Esophagus mucosa (tissue), 1 donor: ENCODE measurements around the gene C5orf58. TPM values are rescaled to one million over a fixed set of nuclear protein-coding genes. Genes with fewer than 3 reads are reported as not detected.

Experiments
- ATAC-seq: fragments of 200-7000 bp; cut with Tn5 transposase; one replicate; pipeline ENCODE4 v1.9.1; 2020
- total RNA-seq: library from RNA; stranded (reverse); gene quantifications from one replicate; pipeline ENCODE4 v1.2.4, GENCODE V29; 2023
- donor health status: DM: yes; HTN: yes; CAD: no.

The C5orf58 gene, protein sequence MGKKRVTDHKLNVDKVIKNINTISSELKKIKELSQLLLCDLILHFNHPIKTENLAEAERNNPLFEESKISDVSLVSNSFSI
- total RNA-seq: not detected

DNA sequence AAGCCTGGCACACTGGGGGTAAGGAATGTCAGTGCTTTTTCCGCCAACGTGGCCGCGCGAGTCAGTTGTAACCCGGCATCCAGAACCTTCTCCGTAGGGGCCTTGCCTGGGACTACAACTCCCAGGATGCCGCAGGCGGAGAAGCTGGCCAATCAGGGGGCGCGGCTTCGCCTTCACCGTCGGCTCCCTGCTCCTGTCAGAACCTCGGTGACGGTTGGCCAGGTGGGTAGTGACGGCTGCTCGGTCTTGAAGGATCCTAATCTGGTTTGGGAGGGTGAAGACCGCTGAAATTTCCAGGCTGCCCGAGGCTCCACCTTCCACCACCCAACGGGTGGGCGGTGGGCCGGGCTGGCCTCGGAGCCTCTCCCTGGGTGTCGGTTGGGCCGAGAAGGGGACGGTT lies at the start of gene C5orf58:
Gene C5orf58, plus strand, starts transcription at position 200 of the 400 bp plus-strand sequence. CDS start 1,992 bp downstream, outside the sequence.
- ATAC-seq: no peak

DNA sequence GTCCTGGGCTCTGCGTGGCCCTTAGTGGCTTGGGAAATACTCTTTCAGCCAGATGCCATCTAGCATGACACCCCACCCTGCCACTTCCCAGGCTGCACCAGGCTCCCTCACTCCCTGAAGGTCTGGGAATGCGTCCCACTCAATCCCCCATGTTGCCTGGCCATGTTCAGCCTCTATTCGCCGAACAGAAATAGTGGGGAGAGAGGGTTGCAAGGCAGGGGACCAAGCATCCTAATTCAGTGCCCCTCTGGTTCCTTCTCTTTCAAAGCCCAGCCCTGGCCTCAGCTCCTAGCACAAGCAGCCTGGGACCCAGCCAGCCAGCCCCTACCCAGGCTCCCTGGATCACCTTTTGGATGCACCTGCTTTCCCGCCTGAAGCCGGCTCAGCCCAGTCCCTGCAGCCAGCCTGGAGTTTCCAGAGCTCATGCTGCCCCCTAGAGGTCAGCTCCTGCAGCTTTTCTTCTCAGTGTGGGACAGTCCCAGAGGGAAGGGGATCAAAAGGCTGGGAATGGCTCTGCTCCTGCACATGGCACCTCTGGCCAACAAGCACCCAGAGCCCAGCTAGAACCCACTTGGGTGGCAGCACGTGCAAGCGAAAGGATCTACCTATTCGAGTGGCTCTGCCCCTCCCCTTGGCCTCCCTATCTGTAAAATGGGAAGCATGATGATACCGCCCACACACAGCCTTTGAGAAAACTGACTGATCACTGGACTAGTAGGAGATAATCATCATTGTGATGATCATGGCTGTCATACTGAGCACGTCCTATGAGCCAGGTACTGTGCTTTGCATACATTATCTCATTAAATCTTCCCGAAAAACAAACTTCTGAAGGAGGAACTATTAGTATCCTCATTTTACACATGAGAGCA lies 48.7 kb upstream of the C5orf58 start:
- ATAC-seq: peak; percentile 81

DNA sequence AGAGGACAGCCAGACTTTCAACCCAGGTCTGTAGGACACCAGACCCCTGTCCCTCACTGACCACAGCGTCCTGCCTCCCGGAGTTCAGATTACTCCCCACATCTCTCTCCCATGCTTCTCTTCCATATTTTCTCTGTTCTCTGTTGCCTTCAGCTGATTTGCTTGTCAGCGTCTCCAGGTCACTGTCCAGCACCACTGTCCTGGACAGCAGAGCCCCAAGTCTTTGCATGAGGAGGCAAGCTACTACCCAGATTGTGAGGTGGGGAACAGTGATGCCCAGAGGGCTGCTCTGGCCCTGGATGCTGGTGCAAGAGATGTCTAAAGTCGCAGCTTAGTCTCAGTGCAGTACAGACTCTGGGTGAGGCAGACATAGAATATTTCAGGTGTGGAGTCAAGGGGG lies 48.0 kb upstream of the C5orf58 start:
- ATAC-seq: no peak

DNA sequence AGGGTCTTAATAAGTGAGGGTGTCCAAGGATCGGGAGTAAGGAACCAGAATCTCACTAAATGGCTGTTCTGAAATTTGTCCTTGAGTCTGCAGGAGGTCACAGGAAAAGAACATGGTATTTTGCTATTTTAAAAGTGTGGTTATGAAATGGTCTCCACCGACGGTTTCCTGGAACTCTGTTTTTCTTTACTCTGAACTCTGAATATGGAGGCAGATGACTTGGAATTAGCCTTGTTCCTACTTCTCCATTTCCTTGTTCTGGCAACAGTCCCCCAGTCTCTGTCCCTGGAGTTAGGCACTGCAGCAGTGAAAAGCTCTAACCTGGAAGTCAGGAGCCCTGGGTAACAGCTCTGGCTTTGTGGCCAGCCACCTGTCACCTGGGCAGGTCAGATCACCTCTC lies 46.6 kb upstream of the C5orf58 start:
- ATAC-seq: no peak

DNA sequence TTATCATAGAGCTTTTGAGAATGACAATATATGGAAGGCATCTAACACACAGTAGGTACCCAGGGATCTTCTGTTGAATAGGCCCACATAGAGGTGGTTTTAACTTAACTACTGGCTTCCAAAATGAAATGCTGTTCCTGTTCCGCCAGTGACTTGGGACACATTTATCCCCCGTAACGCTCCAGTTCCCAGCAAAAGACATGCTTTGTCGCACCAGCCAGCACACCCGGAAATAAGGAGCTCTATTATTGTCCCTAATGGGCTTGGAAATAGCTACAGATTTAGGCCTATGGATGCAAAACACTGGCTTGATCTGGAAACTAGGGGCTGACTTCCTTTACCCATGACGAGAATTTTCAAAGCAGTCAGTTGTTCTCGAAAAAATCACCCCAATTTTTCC lies 45.9 kb upstream of the C5orf58 start:
- no peak for ATAC-seq

DNA sequence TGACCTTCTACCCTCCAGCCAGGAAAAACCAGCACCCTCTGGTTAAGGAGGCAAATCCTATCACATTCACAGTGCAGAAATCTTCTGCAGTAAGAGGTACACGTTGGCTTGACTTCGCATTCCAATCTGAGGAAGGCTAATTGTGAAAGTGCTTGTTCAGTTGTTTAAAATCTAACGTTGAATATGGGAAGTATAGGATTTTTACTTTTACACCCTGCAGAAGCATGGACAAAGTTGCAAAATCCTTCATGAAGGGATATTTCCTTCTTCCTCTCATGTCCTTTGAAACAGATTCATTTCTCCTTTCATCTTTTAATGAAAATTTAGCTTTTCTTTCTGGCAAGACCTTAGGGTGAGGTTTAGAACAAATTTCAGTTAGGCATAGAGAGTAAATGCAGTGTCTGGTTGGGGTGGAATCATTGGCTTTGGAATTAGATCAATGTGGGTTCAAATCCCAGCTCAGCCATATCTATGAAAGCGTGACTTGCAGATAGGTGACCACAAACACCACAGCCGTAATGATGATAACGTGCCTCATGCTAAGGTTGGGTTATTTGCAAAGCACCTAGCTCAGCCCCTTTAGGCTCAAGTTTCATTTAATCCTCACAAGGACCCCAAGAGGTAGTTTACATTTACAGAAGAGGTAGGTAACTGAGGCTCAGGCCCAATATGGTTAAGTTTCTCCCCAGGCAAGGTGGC lies 42.2 kb upstream of the C5orf58 start:
- ATAC-seq: no peak

DNA sequence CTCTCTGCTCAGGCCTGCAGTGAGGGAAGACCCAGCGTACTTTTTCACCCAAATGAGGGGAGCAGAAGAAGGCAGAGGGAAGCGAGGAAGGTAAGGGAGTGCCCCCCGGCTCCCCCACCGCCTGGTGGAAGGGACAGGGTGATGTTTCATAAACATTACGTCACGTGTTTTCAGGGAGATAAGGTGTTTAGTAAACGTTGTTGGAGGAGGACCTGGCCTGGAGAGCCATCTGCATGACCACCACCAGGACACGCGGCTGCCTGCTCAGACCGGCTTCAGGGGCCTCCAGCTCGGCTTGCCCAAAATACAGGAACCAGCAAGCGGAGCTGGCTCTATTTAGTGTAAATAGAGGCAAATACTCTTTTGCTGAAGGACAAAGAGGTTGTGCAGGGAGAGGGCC lies 40.0 kb upstream of the C5orf58 start:
- no peak for ATAC-seq

DNA sequence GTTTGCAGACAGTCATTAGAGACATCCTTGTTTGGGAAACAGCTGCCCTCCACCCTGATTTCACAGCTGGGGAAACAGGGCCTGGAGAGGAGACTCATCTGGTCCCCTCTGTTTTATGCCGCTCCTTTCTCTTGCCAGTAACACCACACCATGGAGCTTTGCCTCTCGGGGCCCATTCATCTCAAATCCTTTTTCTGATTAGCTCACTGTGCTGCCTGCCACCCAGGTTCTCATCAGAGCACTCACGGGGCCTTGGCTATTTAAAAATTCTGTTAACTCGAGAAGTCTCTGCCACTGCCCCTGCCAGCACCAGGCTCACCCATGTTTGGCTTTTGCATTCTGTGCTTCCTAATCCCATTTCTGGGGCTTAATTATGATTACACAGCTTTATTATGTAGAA lies 36.8 kb upstream of the C5orf58 start:
- no peak for ATAC-seq

DNA sequence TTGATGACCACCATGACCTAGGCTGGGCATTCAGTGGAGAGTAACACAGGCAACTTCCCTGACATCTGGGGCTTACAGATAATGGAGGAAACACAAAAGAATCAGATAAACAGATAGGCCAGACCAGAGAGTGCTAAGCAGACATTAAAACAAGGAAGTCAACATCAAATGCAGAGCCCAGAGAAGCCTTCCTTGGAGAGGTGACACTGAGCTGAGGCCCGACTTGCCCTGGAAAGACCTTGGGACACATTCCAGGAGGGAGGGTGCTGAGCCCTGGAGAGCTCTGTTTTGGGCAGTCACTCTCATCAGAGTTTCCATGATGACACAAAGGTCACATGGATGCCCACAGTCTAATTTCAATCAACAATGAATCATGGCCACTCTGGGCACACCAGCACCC lies 31.9 kb upstream of the C5orf58 start:
- no peak for ATAC-seq

DNA sequence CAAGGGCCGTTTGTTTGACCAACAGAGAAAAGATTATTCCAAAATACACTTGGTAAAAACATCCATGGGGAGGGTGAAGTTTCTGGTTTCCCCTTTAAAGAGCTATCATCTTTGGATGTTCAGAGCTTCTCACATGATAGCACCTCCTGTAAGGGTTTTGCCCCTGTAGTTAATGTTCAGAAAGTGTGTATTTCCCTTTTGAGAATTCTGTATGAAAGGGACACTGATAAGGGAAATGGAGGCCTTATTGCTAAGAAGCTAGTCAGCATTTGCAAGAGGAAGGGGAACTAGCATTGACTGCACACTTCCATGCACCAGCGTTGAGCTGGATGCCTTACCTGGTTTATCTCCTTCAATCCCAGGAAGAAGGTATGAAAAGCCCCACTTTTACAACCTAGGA lies 31.5 kb upstream of the C5orf58 start:
- no peak for ATAC-seq

DNA sequence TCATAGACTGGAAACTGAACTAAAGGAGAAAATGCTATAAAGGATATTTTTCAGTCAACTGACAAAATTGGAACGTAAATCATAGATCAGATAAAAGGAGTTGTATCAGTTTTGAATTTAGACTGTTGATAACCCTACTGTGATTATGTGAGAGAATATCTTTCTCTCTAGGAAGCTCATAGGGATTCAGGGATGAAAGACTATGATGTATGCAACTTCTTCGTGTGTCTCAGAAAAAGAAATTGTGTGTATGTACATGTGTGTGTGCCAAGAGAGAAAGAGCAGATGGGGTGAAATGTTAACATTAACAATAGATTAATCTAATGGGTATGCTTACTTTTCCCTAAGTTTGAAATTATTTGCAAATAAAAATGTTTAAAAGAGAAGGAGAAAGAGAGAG lies 30.7 kb upstream of the C5orf58 start:
- ATAC-seq: no peak

DNA sequence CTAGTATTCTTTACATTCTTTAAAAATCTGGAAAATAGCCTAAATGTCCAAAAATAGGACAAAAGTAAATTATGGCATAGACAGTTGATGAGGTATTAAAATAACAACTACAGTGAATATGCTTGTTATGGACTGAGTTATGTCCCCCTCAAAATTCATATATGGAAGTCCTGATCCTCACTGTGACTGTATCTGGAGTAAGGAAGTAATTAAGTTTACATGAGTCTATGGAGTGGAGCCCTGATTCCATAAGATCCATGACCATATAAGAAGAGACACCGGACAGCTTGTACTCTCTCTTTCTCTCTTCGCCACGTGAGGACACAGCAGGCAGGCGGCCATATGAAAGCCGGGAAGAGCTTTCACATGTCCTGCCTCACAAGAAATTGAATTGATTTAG lies 28.6 kb upstream of the C5orf58 start:
- ATAC-seq: no peak

DNA sequence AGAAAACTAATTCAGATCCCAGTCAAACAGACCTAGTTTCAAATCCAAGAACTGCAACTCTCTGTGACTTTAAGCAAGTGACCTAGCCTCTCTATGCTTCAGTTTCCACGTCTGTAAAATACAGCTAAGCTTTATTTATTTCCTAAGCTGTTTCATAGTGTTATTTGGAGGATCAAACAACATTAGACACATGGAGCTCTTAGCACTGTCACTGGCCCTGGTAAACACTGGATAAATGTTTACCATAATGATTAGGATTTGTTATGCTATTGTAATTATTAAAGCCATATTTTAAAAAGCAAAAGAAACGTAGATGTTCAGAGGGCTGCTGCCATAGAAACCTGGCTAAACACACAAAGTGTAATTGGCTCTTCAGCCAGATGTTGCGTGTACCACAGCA lies 26.6 kb upstream of the C5orf58 start:
- ATAC-seq: no peak

DNA sequence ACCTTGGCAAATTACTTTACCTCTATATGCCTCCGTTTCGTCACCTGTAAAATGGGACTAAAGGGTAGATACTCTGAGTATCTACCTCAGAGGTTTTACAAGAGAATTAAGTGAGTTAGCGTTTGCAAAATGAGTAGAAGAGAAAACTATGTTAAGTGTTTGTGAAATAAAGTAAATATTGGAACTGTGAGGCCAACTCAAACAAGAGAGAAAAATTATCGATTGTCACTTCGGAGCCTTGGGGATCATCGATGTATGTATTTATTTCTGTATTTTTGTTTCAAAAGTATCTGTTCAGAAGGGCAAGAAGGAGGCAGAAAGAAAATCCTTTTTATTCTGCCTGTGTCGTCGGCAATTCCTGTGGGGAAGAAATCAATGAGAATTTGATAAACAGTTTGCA lies 25.8 kb upstream of the C5orf58 start:
- ATAC-seq: no peak

DNA sequence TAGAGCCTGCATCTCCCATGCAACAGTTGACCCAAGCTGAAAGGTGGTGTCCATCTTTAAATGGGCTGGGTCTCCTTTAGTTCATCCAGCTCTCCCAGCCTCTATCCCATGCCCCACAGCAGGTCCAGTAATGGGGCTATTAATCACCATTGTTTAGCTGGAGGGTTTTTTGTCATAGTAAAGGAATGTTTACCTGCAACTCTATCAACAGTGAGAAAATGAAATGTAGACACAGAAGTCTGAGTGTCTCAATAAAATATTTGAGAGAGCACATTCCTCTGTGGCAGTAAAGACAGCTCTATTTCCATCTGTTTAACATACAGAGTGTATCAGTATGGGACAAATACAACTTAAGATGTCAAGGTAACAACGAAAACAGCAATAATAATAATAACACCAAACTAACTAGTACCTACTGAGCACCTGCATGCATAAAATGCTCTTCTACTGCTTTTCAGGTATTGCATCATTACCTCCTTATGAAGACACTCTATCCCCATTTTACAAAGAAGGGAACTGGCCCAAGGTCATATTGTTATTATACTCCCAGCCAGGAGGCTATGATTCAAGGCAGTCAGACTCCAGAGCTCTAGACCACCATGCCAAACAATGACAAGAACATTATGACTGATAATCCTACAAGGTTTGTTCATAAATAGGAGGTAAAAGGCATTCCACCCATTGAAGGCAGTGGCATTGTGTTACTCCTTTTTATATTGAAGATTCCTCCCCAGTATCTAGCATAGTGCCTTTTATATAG lies 21.0 kb upstream of the C5orf58 start:
- no peak for ATAC-seq

DNA sequence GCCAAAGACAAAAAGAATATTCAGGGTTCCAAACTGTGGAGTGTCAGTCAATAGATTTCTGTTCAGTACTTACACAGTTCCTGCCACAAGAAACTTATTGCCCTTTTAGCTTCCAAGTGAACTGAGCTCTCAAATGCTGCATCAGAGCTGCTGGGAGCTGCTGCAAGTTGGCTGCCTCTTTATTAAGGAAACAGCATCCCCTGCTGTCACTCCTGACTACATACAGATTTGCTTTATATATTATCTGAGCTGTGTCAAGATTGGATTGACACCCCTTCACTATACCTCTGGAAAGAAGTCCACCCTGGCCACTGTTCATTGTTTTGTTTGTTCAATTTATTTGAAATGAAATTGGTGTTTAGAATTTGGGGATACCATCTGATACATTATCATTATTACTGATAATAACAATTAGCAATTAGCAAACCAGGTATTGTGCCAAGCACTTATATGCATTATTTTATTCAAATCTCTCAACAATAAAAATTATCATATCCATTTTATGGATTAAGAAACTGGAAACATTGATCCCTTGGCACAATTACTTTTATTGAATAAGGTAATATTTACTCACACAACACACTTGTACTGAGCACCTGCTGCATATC lies 16.4 kb upstream of the C5orf58 start:
- peak; percentile 42 for ATAC-seq

DNA sequence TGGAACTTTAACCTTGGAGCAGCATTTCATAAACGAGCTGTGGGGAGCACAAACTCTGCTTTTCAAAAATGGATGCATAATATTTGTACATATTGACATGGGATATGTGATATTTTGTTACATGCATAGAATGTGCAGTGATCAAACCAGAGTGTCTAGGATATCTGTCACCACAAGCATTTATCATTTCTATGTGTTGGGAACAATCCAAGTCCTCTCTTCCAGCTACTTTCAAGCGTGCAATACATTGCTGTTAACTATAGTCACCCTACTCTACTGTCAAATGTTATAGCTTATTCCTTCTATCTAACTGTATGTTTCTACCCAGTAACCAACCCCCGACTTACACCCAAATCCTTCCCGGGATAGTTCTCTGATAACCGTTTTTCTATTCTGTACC lies 15.0 kb upstream of the C5orf58 start:
- no peak for ATAC-seq

DNA sequence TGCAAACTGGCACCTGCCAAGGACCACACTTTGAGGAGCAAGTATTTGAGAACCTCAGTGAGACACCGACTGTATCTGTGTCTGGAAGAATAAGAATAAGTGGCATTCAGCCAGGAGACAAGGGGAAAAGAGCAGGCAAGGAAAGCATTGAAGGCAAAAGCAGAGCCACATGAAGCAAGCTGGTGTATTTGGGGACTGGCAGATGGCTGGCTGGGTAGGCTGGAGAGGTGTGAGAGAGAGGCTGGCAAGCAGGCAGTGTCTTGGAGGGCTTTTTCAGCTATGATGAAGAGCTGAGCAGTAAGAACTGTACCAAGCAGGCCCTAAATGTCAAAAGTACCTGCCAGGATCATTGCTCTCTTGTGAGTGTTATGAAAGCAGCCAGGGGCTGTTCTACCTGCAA lies 14.1 kb upstream of the C5orf58 start:
- ATAC-seq: no peak

DNA sequence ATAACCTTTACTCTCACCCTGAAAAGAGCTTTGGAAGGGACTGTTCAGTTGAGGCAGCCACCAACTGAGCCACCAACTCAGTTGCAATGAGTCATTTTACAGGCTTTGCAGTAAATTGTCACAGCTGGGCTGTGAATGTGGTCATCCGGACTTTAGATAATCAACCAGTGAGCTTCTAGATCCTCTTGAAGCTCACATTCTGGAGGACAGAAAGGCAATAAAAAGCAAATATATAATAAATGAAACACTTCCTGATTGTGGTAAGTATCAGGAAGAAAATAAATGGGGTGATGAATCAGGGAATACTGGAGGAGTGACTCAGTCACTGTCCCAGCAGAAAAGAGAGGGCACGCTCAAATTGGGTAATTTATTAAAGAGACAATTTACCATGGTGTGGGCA lies 13.2 kb upstream of the C5orf58 start:
- peak; percentile 56 for ATAC-seq

DNA sequence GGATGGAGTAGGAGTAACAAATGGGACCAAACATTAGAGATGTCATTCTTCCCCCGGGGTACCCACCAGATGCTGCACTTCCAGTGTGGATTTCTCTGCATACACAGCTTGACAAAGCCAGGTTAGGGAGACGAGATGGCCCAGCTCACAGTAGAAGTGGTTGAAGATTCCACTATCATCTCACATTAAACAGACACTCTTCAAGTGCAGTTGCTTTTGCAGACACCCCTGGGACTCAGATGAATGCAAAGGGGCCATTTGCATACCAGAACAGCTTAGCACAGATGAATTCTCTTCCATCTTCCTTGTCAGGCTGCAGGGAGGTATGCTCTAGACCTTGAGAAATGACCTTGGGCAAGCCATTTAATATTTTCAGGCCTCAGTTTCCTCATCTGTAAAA lies 12.6 kb upstream of the C5orf58 start:
- ATAC-seq: no peak

DNA sequence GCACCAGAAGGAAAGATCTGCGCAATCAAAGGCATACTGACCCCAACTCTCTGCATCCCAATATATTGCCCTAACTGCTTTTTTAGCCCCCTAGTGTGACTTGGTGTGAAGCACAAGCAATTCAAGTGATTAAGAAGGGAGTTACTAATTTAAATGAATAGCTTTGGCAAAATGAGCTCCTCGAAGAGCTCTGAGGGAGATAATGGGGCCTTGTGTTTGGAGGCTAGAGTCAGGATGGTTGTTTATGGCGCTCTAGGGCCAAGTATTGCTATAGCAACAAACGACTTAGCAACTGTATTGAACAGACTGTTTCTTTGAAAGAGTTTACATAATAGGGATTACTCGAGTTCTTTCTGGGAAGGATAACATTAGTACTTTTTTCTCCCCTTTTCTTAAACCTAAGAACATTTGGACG lies 11.5 kb upstream of the C5orf58 start:
- ATAC-seq: no peak

DNA sequence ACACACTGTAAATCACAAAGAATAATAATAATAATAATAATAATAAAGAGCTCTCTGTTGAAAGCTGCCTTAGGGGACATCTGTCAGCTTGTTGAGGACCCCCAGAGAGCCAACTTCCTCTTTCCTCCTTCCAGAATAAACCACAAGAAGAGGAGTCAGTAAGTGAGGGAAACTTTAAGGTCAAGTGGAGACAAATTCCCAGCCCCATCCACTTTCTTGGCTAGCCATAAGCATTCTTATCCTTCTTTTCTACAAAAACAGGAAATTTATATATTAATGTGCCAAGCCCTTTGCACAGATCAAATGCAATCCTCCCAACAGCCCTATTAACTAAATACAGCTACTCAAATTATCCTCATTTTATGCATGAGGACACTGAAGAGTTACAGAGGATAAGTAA lies 9.4 kb upstream of the C5orf58 start:
- no peak for ATAC-seq

DNA sequence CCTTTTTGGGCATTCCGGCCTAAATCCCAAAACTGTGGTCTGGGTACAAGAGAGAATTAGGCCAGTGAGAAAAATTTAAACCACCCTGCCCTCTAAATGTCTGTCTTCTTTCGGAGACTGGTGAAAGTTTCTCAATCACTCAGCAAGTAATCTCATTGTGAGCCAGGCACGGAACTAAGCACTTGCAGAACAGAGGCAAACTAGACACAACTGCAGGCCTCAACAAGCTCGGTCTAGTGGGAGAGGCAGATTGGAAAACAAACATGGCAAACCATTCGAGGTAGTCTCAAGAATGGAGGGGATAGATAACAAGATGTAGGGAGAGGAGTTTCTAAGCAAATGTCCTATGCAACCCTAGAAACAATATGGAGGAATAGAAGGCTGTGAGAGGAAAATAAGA lies 8.9 kb upstream of the C5orf58 start:
- peak; percentile 29 for ATAC-seq
